Loucy (cell line): ENCODE measurements around the gene PITX3.

Source experiments
- EZH2phosphoT487 ChIP-seq: fragments of 200-600 bp; IDR thresholded peaks from 2 replicates; pipeline ENCODE4 v1.6.1; 2018; ENCODE audit warnings: antibody characterized with exemption, mild to moderate bottlenecking, moderate library complexity, borderline replicate concordance
- TF ChIP-seq, protein P1 (sequence below): fragments of 200-600 bp; sonication (generic); conservative IDR thresholded peaks from 2 replicates; pipeline ENCODE4 v1.5.1; 2014; ENCODE audit warnings: mild to moderate bottlenecking, antibody characterized with exemption, low read length

DNA sequence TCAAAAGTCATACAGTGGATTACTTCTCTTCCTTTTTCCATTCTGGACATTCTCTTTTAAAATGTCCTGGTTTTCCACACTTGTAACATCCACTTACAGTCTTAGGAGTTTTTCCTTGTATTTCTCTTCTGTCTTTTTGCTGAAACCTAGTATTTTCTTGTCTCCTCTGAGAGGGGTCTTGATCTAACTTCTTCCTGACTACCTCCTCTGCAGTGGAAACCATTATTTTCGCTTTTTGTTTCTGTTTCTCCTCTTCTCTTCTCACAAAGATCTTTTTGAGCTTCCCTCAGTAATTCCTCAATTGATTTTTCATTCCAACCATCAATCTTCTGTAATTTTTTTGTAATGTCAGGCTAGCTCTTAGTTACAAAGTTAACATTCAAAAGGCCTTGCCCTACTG lies 38.9 kb downstream of the PITX3 start:
- TF ChIP-seq, protein P1, sequence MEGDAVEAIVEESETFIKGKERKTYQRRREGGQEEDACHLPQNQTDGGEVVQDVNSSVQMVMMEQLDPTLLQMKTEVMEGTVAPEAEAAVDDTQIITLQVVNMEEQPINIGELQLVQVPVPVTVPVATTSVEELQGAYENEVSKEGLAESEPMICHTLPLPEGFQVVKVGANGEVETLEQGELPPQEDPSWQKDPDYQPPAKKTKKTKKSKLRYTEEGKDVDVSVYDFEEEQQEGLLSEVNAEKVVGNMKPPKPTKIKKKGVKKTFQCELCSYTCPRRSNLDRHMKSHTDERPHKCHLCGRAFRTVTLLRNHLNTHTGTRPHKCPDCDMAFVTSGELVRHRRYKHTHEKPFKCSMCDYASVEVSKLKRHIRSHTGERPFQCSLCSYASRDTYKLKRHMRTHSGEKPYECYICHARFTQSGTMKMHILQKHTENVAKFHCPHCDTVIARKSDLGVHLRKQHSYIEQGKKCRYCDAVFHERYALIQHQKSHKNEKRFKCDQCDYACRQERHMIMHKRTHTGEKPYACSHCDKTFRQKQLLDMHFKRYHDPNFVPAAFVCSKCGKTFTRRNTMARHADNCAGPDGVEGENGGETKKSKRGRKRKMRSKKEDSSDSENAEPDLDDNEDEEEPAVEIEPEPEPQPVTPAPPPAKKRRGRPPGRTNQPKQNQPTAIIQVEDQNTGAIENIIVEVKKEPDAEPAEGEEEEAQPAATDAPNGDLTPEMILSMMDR: no peak
- no peak for TF ChIP-seq EZH2phosphoT487
